GM12874 (cell line): ENCODE results near the gene DLST.

Source experiments
- TF ChIP-seq, protein P1 (sequence below): IDR thresholded peaks from 2 replicates; pipeline ENCODE4 v1.5.1; 2011; ENCODE audit warnings: low read depth, mild to moderate bottlenecking, control low read depth, low read length, moderate library complexity; ENCODE audit not compliant: insufficient read depth

Gene DLST

DNA sequence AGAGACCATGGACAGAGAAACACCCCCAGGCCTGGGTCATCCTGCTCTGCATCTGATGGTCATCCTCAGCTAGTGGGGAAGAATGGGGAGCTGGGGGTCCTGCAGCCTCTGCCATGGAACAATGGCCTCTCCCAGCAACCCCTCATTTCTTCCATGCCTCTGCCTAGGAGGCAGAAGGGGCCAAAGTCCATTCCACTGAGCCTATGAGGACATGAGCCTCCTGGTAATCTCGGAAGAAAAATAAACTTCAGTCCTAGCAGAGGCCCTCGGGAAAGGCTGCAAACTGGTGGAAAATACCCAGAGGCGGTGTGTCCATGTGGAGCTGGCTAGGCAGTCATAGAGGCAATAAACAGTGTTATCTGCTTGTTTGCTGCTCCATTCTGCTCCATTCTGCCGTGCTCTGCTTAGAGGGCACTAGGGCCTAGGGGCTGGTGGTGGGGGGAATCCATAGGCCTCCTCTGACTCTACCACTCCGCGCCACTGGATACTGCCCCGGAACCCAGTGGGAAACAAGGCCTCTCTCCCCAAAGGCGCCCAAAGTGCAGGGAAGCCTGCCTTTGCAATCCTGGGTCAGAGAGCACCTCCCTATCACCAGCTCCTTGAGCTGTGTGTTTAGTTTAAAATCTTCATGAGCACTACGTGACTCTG is 69.2 kb downstream of the DLST start:
- TF ChIP-seq, protein P1, sequence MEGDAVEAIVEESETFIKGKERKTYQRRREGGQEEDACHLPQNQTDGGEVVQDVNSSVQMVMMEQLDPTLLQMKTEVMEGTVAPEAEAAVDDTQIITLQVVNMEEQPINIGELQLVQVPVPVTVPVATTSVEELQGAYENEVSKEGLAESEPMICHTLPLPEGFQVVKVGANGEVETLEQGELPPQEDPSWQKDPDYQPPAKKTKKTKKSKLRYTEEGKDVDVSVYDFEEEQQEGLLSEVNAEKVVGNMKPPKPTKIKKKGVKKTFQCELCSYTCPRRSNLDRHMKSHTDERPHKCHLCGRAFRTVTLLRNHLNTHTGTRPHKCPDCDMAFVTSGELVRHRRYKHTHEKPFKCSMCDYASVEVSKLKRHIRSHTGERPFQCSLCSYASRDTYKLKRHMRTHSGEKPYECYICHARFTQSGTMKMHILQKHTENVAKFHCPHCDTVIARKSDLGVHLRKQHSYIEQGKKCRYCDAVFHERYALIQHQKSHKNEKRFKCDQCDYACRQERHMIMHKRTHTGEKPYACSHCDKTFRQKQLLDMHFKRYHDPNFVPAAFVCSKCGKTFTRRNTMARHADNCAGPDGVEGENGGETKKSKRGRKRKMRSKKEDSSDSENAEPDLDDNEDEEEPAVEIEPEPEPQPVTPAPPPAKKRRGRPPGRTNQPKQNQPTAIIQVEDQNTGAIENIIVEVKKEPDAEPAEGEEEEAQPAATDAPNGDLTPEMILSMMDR: no peak

- TF ChIP-seq, protein P1: no peak
These were observed 69.9 kb downstream of the DLST start for GRCh38 chr14:74951443-74952179.

- TF ChIP-seq, protein P1: no peak
These were observed 70.5 kb downstream of the DLST start for GRCh38 chr14:74952180-74952665.

GRCh38 chr14:74952697-74953484 is 71.2 kb downstream of the DLST start:
- TF ChIP-seq, protein P1: no peak
